DND-41 (cell line): ENCODE data around the gene VLDLR.

ENCODE experiments used
- EZH2 ChIP-seq: IDR thresholded peaks from 3 replicates; pipeline ENCODE4 v1.6.1; 2012; ENCODE audit warnings: borderline replicate concordance, low read depth, mild to moderate bottlenecking, moderate library complexity, low read length, inconsistent platforms; ENCODE audit not compliant: severe bottlenecking
- TF ChIP-seq, protein P1 (sequence below): IDR thresholded peaks from 2 replicates; pipeline ENCODE4 v1.5.1; 2012; ENCODE audit warnings: borderline replicate concordance, low read length, moderate library complexity, mild to moderate bottlenecking; ENCODE audit not compliant: poor library complexity, severe bottlenecking; ENCODE audit errors: extremely low read depth

GRCh38 chr9:2630158-2630557, 8.6 kb downstream of the VLDLR start:
- TF ChIP-seq, protein P1, sequence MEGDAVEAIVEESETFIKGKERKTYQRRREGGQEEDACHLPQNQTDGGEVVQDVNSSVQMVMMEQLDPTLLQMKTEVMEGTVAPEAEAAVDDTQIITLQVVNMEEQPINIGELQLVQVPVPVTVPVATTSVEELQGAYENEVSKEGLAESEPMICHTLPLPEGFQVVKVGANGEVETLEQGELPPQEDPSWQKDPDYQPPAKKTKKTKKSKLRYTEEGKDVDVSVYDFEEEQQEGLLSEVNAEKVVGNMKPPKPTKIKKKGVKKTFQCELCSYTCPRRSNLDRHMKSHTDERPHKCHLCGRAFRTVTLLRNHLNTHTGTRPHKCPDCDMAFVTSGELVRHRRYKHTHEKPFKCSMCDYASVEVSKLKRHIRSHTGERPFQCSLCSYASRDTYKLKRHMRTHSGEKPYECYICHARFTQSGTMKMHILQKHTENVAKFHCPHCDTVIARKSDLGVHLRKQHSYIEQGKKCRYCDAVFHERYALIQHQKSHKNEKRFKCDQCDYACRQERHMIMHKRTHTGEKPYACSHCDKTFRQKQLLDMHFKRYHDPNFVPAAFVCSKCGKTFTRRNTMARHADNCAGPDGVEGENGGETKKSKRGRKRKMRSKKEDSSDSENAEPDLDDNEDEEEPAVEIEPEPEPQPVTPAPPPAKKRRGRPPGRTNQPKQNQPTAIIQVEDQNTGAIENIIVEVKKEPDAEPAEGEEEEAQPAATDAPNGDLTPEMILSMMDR: no peak
- no peak for TF ChIP-seq EZH2
